GM13976 (cell line): Measurements from ENCODE around the gene POFUT2.

Source experiments
- DNase-seq: peaks from one replicate; pipeline ENCODE4 v3.0.0; 2012; ENCODE audit warnings: low spot score
- CTCF ChIP-seq: IDR thresholded peaks from 2 replicates; pipeline ENCODE4 v1.5.1; 2012; ENCODE audit warnings: borderline replicate concordance, mild to moderate bottlenecking; ENCODE audit not compliant: insufficient read depth; ENCODE audit errors: extremely low read depth, missing control alignments, control extremely low read depth
- in situ Hi-C: fragments of 300-500 bp; cut with MboI; formaldehyde crosslinking; loops from one replicate; pipeline ENCODE4 v1.12.0; 2022; ENCODE audit warnings: low sequenced_read_pairs, mixed read lengths, inconsistent platforms; ENCODE audit not compliant: unreplicated experiment

POFUT2 gene

DNA sequence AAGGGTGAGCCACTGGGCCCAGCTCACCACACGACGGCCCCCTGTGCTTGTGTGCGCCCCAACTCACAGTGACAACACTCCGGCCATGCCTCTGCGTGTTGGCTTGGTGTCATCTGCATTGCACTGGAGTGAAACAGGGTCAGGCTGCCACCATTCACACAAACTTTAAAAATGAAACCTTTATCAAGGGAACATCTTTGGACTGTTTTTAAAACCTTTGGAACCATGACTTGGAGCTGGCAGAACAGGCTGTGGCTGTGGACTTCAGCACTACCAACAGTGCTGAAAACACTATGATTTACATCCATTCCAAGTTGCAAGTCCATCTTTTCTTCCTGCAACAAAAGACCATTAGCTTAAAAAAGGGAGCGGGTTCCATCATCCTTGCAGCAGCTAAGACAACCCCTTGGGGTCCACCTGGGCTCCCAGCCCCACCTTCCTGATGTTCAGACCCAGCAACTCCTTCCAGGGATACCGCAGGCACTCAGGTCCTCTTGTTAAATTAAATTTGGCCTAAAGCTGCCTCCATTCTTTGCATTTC, 25.6 kb downstream of the POFUT2 start:
- no peak for DNase-seq
- in situ Hi-C loops = no loop called here
- TF ChIP-seq CTCF = no peak

GRCh38 chr21:45261093-45261492, 26.6 kb downstream of the POFUT2 start:
- no peak for DNase-seq
- TF ChIP-seq CTCF = no peak
- in situ Hi-C loops = no loop called here

DNA sequence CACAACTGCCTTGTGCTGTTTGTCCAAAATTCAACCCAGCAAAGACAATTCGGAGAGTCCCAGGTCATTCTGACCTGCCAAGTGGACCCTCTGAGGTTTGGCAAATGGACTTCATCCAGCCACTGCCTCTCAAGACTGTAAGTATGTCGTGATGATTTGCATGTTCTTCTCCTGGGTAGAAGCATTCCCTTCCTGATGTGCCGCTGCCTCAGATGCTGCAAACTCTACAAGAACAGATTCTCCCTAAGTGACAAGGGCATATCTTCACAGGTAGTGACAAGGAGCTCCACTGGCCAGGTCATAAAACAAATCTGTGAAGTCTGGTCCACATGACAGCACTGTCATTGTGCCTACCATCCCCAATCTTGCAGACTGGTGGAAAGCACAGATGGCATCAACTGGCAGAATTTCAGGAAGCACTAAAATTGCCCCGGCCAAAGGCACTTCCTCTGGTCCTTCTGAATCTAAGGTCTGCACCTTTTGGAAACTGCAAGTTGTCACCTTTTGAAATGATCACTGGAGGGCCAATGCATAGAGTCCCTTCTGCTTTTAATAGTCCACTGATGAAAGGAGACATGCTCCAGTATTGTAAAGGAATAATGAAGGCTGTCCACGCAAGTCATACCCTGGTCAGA, 27.4 kb downstream of the POFUT2 start:
- in situ Hi-C loops = no loop called here
- no peak for TF ChIP-seq CTCF
- no peak for DNase-seq

GRCh38 chr21:45259206-45259840, 28.4 kb downstream of the POFUT2 start:
- no peak for DNase-seq
- TF ChIP-seq CTCF = no peak
- in situ Hi-C loops = no loop called here

DNA sequence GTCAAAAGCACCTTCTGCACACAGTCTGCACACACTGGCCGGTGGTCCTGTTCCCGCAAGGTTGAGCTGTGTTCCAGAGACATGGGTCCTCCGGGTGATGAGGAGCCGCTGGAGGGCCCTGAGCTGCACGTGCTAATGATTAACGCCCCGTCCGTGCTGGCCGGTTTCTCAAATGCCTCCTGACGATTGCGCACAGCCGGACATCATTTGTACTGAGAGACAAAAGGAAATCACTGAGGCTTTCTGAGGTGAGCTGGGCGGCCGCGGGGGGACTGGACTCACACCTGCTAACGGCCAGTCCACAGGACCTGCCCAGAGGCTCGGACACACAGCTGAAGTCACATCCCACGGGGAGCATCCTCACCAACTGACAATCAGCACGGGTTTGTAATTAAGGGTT, 29.2 kb downstream of the POFUT2 start:
- TF ChIP-seq CTCF = no peak
- in situ Hi-C loops = no loop called here
- no peak for DNase-seq

GRCh38 chr21:45257673-45258341, 29.9 kb downstream of the POFUT2 start:
- in situ Hi-C loops = no loop called here
- TF ChIP-seq CTCF = no peak
- no peak for DNase-seq
